ENCODE results near the gene EI24.

DNA sequence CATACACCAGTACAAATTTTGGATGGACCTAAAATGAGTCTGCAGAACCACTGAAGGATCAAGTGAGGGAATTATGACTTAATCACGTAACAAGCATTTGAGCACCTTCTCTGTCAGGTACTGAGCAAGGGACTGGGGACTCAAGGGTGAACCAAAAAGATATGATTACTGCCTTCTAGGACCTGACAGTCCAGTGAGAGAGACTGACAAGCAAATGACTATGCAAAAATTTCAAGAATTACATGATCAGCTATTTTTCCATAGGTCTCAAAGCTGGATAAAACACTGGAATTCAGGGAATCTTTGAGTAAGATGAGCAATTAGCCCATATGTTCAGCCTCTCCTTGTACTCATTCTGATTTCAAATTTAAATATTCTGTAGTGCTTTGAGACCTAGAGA is 18.2 kb downstream of the EI24 start:
- TF ChIP-seq, protein P1, sequence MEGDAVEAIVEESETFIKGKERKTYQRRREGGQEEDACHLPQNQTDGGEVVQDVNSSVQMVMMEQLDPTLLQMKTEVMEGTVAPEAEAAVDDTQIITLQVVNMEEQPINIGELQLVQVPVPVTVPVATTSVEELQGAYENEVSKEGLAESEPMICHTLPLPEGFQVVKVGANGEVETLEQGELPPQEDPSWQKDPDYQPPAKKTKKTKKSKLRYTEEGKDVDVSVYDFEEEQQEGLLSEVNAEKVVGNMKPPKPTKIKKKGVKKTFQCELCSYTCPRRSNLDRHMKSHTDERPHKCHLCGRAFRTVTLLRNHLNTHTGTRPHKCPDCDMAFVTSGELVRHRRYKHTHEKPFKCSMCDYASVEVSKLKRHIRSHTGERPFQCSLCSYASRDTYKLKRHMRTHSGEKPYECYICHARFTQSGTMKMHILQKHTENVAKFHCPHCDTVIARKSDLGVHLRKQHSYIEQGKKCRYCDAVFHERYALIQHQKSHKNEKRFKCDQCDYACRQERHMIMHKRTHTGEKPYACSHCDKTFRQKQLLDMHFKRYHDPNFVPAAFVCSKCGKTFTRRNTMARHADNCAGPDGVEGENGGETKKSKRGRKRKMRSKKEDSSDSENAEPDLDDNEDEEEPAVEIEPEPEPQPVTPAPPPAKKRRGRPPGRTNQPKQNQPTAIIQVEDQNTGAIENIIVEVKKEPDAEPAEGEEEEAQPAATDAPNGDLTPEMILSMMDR (IDR thresholded peaks at IDR 0.05; ENCODE audit: extremely low read depth in 1 of 2, insufficient read depth in 1 of 2, low read depth in 1 of 2, low read length in 2 of 2): no peak
- TF ChIP-seq POLR2AphosphoS5 (IDR thresholded peaks at IDR 0.05; ENCODE audit: insufficient read depth, low read depth, low read length): no peak
- TF ChIP-seq JUN (IDR thresholded peaks at IDR 0.05; ENCODE audit: borderline replicate concordance, insufficient read depth, insufficient read length, low read depth): no peak
- no peak for TF ChIP-seq EZH2 (IDR thresholded peaks at IDR 0.05; ENCODE audit: borderline replicate concordance, low read depth, low read length, severe bottlenecking)
- no peak for TF ChIP-seq POLR2A (IDR thresholded peaks at IDR 0.05; ENCODE audit: low read depth, low read length)
- no peak for TF ChIP-seq FOS (IDR thresholded peaks at IDR 0.05; ENCODE audit: borderline replicate concordance, insufficient read depth, low read length)
- TF ChIP-seq, protein P2, sequence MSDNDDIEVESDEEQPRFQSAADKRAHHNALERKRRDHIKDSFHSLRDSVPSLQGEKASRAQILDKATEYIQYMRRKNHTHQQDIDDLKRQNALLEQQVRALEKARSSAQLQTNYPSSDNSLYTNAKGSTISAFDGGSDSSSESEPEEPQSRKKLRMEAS (IDR thresholded peaks at IDR 0.05; ENCODE audit: insufficient read depth, insufficient read length): no peak
- no peak for TF ChIP-seq MYC (IDR thresholded peaks at IDR 0.05; ENCODE audit: low read depth, low read length)
- no peak for TF ChIP-seq GATA2 (IDR thresholded peaks at IDR 0.05; ENCODE audit: insufficient read depth, insufficient read length, low read depth, low read length)
